ENCODE results near the gene GPAM.

Gene GPAM

DNA sequence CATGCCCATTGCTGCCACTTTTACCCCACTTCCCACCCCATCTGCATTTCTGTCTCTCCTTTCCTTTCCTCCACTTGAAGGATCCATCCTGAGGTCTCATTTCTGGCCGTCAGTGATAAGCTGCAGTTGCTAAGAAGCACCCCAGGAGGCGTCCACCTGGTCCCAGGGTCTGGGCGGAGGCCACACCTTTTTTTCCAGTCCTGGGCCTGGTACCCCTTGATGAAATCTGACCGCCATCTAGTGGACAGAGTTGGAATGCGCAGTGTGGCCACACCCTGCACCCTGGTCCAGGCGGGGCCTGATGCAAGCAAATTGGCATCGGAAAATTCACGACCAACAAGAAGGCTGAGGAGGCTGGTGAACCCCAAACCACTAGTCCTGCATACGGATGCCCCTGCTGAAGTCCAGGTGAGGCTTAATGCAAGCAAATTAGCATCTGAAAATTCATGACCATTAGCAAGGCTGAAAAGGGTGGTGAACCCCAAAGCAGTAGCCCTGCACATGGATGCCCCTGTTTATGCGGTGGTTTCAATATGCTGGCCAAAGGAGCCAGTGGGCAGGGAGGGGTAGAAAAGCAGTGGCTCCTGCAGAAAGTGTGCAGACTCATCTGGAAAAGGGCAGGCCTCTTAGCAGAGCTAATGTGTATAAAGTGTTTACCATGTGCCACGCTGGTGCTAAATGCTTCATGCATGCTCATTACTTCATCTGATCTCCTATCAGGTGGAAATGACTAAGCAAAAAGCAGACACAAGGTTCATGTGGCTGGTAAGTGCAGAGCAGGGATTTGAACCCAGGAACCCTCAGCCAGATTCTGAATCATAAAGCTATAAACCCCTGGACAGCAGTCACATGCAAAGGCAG lies 43.2 kb downstream of the GPAM start:
- Histone ChIP-seq H3K36me3 (ENCODE audit: control insufficient read depth, low read depth, low read length) (no peaks in the 10 kb centered on the region), H3K4me1 (ENCODE audit: control insufficient read depth, low read depth, low read length) (no peaks in the 10 kb centered on the region), H3K27ac (ENCODE audit: low read length) (no peak overlapping the region), H3K9ac (ENCODE audit: low read length) (no peak overlapping the region), H3K9me3 (ENCODE audit: control insufficient read depth, low read depth, low read length) (no peaks in the 10 kb centered on the region), H3K4me3 (ENCODE audit: low read length) (no peak overlapping the region), H3K27me3 (ENCODE audit: control insufficient read depth, insufficient read depth, low read length) (no peaks in the 10 kb centered on the region)

DNA sequence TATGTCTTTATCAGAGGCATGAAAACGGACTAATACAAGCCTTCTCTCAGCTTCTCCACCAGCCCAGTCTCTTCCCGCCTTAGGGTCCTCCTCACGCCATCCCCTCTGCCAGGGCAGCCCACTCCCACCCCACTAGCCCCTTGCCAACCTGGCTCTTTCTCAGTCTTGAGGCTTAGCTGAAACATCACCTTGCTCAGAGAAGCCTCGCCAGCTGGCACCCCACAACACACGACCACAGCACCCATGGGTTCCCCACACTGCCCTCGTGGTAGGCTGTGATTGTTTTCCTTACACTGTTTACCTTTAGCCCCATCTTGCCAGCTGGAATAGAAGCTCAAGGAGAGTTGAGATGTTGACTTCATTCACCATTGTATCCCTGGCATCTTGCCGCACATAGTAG lies 44.4 kb downstream of the GPAM start:
- Histone ChIP-seq H3K27me3 (ENCODE audit: control insufficient read depth, insufficient read depth, low read length) (no peaks in the 10 kb centered on the region), H3K9me3 (ENCODE audit: control insufficient read depth, low read depth, low read length) (no peaks in the 10 kb centered on the region), H3K36me3 (ENCODE audit: control insufficient read depth, low read depth, low read length) (no peaks in the 10 kb centered on the region), H3K9ac (ENCODE audit: low read length) (no peak overlapping the region), H3K27ac (ENCODE audit: low read length) (no peak overlapping the region), H3K4me3 (ENCODE audit: low read length) (no peak overlapping the region), H3K4me1 (ENCODE audit: control insufficient read depth, low read depth, low read length) (no peaks in the 10 kb centered on the region)

DNA sequence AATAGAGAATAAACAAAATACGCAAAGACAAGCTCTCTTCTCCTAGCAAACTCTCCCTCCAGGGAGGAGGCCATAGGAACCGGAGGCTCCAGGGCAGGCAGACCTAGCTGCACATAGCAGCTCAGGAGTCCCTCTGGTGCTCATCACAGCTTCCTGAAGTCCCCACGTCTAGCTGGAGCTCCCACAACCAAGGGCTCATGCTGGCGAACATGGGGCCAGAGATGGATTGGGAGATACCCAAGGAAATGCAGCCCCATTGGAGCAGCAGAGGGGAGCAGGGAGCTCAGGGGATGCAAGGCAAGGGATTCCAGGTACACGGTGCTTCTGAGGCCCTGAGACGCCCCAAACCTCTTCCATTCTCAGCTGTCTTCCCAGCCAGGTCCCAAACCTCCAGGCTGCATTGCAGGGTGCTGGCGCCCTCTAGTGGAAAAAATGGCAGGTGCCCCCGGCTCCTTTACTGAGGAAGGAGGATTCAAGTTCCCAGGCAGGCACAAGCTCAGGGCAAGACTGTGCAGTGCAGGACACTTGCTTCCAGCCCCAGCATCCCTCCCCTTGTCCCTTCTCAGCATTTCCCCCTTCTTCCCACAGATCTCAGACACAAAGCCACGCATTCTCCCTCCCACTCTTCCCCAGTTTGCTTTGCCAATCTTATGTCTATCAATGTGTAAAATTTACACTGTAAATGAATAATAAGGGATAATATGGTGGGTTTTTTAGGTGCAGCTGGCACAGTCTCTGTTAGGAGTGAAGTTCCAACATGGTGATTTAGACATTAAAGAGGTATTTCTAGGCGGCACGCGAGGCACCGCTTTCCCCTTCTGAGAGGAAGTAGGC lies 46.2 kb downstream of the GPAM start:
- Histone ChIP-seq H3K4me3 (ENCODE audit: low read length) (no peak overlapping the region), H3K27me3 (ENCODE audit: control insufficient read depth, insufficient read depth, low read length) (no peaks in the 10 kb centered on the region), H3K9me3 (ENCODE audit: control insufficient read depth, low read depth, low read length) (no peaks in the 10 kb centered on the region), H3K27ac (ENCODE audit: low read length) (no peak overlapping the region), H3K36me3 (ENCODE audit: control insufficient read depth, low read depth, low read length) (no peaks in the 10 kb centered on the region), H3K4me1 (ENCODE audit: control insufficient read depth, low read depth, low read length) (no peaks in the 10 kb centered on the region), H3K9ac (ENCODE audit: low read length) (no peak overlapping the region)

DNA sequence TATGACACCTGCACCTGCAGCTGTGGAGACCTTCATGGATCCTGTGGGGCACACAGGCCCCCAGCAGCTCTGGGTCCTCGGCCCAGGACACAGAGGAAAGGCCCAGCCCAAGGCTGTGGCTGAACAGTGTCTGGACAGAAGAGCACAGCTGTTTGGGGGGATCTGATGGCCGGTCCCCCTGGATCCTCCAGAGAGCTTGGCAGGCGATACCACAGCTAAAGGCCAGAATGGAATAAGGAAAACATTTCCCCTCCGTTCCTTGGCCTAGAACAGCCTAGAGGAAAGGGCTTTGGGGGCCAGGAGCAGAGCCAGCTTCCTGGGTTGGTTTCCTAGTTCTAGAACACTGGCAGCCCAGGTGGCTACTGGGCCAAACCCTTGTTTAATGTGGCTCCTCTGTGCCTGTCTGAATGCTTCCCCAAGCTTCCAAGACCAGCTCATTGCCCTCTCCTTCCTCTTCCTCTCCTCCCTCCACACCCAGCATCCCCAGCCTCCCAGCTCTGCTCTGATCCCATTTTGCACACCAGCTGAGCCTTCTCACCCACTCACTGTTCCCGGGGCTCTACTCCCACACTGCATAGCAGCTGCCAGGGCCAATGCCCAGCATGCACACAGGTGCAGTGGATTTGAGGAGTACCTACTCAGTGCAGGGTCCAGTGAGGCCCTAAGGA lies 46.9 kb downstream of the GPAM start:
- H3K9me3 ChIP-seq (ENCODE audit: control insufficient read depth, low read depth, low read length): no peaks in the 10 kb centered on the region
- H3K9ac ChIP-seq (ENCODE audit: low read length): no peak overlapping the region
- no peaks in the 10 kb centered on the region for H3K27me3 ChIP-seq (ENCODE audit: control insufficient read depth, insufficient read depth, low read length)
- no peaks in the 10 kb centered on the region for H3K36me3 ChIP-seq (ENCODE audit: control insufficient read depth, low read depth, low read length)
- no peak overlapping the region for H3K27ac ChIP-seq (ENCODE audit: low read length)
- H3K4me1 ChIP-seq (ENCODE audit: control insufficient read depth, low read depth, low read length): no peaks in the 10 kb centered on the region
- no peak overlapping the region for H3K4me3 ChIP-seq (ENCODE audit: low read length)

DNA sequence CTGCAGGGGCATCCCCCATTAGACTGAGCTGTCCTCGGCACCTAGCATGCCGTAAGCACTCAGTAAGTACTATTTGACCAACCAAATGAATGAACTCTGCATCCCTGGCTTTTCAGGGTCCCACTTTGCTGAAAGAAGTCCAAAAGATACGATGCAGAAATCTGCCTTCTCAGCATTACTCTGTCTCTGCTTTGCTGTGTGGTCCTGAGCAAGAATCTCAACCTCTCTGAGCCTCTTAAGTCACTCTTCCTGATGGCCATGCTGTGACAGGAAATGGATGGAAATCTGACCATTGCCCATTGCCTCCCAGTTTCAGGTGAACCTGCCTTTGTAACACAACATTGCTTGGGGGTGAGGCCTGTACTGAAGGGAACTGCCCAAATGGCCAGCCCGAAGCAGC lies 48.0 kb downstream of the GPAM start:
- no peaks in the 10 kb centered on the region for H3K4me1 ChIP-seq (ENCODE audit: control insufficient read depth, low read depth, low read length)
- no peak overlapping the region for H3K27ac ChIP-seq (ENCODE audit: low read length)
- H3K9me3 ChIP-seq (ENCODE audit: control insufficient read depth, low read depth, low read length): no peaks in the 10 kb centered on the region
- no peak overlapping the region for H3K4me3 ChIP-seq (ENCODE audit: low read length)
- H3K36me3 ChIP-seq (ENCODE audit: control insufficient read depth, low read depth, low read length): no peaks in the 10 kb centered on the region
- no peak overlapping the region for H3K9ac ChIP-seq (ENCODE audit: low read length)
- no peaks in the 10 kb centered on the region for H3K27me3 ChIP-seq (ENCODE audit: control insufficient read depth, insufficient read depth, low read length)

DNA sequence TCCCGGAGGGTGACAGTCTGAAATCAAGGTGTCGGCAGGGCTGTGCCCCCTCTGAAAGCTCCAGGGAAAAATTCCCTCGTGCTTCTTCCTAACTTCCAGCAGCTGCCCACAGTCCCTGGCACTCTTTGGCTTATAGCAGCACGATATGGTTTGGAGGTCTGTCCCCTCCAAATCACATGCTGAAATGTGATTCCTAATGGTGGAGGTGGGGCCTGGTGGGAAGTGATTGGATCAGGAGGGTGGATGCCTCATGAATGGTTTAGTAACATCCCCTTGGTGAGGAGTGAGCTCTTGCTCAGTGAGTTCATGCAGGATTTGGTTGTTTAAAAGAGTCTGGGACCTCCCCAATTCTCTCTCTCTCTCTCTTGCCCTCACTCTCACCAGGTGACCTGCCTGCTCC lies 51.1 kb downstream of the GPAM start:
- no peak overlapping the region for H3K4me3 ChIP-seq (ENCODE audit: low read length)
- no peak overlapping the region for H3K9ac ChIP-seq (ENCODE audit: low read length)
- no peaks in the 10 kb centered on the region for H3K36me3 ChIP-seq (ENCODE audit: control insufficient read depth, low read depth, low read length)
- H3K27ac ChIP-seq (ENCODE audit: low read length): no peak overlapping the region
- H3K27me3 ChIP-seq (ENCODE audit: control insufficient read depth, insufficient read depth, low read length): no peaks in the 10 kb centered on the region
- no peaks in the 10 kb centered on the region for H3K4me1 ChIP-seq (ENCODE audit: control insufficient read depth, low read depth, low read length)
- H3K9me3 ChIP-seq (ENCODE audit: control insufficient read depth, low read depth, low read length): no peaks in the 10 kb centered on the region

DNA sequence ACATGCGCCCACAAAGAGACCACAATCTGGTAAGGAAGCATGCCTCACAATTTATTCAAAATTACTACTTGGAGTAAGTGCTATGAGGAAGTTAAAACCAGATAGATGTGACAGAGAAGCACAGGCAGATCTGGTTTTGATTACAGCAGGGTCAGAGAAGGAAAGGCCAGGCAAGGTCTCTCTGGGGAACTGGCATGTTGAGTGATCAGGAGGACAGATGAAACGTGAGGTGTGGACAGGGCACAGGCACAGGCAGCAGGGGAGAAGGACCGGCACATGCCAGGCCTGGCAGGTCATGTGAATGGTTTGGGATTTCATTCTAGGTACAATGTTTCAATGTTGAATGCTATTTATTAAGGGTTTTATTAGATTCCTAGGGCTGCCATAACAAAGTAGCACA lies 51.6 kb downstream of the GPAM start:
- Histone ChIP-seq H3K9ac (ENCODE audit: low read length) (no peak overlapping the region), H3K4me3 (ENCODE audit: low read length) (no peak overlapping the region), H3K27me3 (ENCODE audit: control insufficient read depth, insufficient read depth, low read length) (no peaks in the 10 kb centered on the region), H3K27ac (ENCODE audit: low read length) (no peak overlapping the region), H3K36me3 (ENCODE audit: control insufficient read depth, low read depth, low read length) (no peaks in the 10 kb centered on the region), H3K4me1 (ENCODE audit: control insufficient read depth, low read depth, low read length) (no peaks in the 10 kb centered on the region), H3K9me3 (ENCODE audit: control insufficient read depth, low read depth, low read length) (no peaks in the 10 kb centered on the region)

DNA sequence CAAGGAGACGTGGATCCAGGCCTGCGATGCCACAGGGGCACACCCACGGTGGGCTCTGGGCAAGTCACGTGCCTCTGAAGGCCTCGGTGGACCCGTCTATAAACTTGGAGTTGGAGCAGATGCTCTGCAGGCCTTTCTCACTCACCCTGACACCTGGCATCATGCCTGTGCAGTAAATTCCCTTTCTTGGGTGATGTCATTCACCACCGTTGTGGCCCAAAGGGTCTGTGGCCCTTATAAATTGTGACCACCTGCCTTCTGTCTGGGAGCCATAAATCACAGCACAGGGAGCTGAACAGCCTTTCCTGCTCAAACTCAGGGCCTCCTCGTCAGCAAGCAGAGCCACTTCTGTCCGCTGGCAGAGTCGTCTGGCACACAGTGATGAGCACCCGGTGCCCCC lies 52.2 kb downstream of the GPAM start:
- H3K36me3 ChIP-seq (ENCODE audit: control insufficient read depth, low read depth, low read length): no peaks in the 10 kb centered on the region

DNA sequence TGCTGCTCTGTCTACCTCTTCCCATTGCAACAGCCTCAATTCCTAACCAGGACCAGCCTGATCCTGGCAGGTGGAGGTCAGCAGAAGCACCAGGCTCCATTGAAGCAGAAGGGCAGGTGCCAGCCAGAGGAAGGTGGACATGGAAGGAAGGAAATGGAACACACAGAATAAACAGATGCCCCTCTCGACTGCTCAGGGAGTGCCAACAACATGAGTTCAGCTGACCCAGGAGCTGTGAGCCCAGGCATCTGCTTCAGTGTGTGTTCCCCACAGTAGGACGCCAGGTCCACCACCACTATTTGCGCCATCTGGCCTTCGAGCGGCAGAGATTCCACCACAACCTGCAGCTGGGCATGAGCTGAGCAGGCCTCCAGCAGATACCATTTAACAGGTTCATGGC lies 56.7 kb downstream of the GPAM start:
- Histone ChIP-seq H3K9me3 (ENCODE audit: control insufficient read depth, low read depth, low read length) (no peaks in the 10 kb centered on the region), H3K9ac (ENCODE audit: low read length) (no peak overlapping the region), H3K4me1 (ENCODE audit: control insufficient read depth, low read depth, low read length) (no peaks in the 10 kb centered on the region), H3K36me3 (ENCODE audit: control insufficient read depth, low read depth, low read length) (no peaks in the 10 kb centered on the region), H3K27me3 (ENCODE audit: control insufficient read depth, insufficient read depth, low read length) (no peaks in the 10 kb centered on the region), H3K4me3 (ENCODE audit: low read length) (no peak overlapping the region), H3K27ac (ENCODE audit: low read length) (no peak overlapping the region)

More for the DNA sequence above, 52.2 kb downstream of the GPAM start:
- Histone ChIP-seq H3K4me3 (ENCODE audit: low read length) (no peak overlapping the region), H3K27ac (ENCODE audit: low read length) (no peak overlapping the region), H3K9me3 (ENCODE audit: control insufficient read depth, low read depth, low read length) (no peaks in the 10 kb centered on the region), H3K9ac (ENCODE audit: low read length) (no peak overlapping the region), H3K27me3 (ENCODE audit: control insufficient read depth, insufficient read depth, low read length) (no peaks in the 10 kb centered on the region), H3K4me1 (ENCODE audit: control insufficient read depth, low read depth, low read length) (no peaks in the 10 kb centered on the region)

DNA sequence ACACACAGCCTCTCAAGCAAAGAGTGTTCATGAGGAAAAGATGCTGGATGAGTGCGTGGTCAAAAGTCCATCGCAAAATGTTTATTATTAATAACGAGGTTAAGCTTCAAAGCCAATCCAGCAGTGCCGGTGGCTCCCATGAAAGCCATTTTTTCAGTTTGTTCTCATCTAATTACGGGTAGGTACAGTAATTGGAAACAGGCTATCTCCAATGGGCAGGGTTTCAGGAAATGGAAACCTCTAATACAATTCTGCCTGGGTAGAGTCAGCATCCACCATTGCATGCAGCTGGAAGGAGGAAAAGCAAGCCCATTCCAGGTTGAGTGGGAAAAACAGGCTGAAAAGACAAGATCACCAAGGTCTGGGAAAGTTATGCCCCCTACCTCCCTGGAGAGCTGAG lies 57.4 kb downstream of the GPAM start:
- Histone ChIP-seq H3K36me3 (ENCODE audit: control insufficient read depth, low read depth, low read length) (no peaks in the 10 kb centered on the region), H3K9me3 (ENCODE audit: control insufficient read depth, low read depth, low read length) (no peaks in the 10 kb centered on the region), H3K27ac (ENCODE audit: low read length) (no peak overlapping the region), H3K4me3 (ENCODE audit: low read length) (no peak overlapping the region), H3K4me1 (ENCODE audit: control insufficient read depth, low read depth, low read length) (no peaks in the 10 kb centered on the region), H3K9ac (ENCODE audit: low read length) (no peak overlapping the region), H3K27me3 (ENCODE audit: control insufficient read depth, insufficient read depth, low read length) (no peaks in the 10 kb centered on the region)

DNA sequence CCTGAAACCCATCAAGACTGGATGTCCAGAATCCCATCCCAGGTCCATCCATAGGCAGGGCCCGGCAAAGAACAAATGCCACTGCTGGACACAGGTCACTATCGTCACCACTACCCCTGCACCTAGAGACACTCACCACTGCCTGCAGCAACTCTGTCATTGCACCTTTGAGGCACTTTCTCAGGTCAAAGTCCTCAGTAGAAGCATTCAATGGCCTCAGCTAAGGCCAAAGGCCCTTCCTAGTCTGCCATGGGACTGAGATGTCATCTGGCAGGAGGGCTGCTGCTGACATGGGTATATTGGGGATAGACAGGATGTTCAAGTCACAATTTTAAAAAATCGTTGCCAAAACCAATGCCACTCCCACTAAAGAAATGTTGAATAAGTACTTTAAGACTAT lies 58.7 kb downstream of the GPAM start:
- Histone ChIP-seq H3K27ac (ENCODE audit: low read length) (no peak overlapping the region), H3K4me3 (ENCODE audit: low read length) (no peak overlapping the region), H3K36me3 (ENCODE audit: control insufficient read depth, low read depth, low read length) (no peaks in the 10 kb centered on the region), H3K4me1 (ENCODE audit: control insufficient read depth, low read depth, low read length) (no peaks in the 10 kb centered on the region), H3K9ac (ENCODE audit: low read length) (no peak overlapping the region), H3K9me3 (ENCODE audit: control insufficient read depth, low read depth, low read length) (no peaks in the 10 kb centered on the region), H3K27me3 (ENCODE audit: control insufficient read depth, insufficient read depth, low read length) (no peaks in the 10 kb centered on the region)
